SU-DHL-6 (cell line): ENCODE results near the gene ZNF84.

ENCODE experiments used
- H2AFZ ChIP-seq: fragments of 200-600 bp; sonication (generic); 2 replicates; pipeline ENCODE4 v1.6.1; 2014; ENCODE audit warnings: low read depth, mild to moderate bottlenecking, moderate library complexity, mixed read lengths, antibody characterized with exemption, low read length; ENCODE audit not compliant: severe bottlenecking
- H3F3A ChIP-seq: fragments of 200-600 bp; shearing (Covaris generic); 2 replicates; pipeline ENCODE4 v1.6.0; 2016; ENCODE audit warnings: antibody characterized with exemption, mild to moderate bottlenecking; ENCODE audit not compliant: insufficient read depth
- H3K27ac ChIP-seq: fragments of 200-600 bp; sonication (generic); 2 replicates; pipeline ENCODE4 v1.5.1; 2016; ENCODE audit warnings: low read depth, mild to moderate bottlenecking, low read length, moderate library complexity, mixed read lengths
- H3K27me3 ChIP-seq: fragments of 200-600 bp; sonication (generic), shearing (Covaris generic); 2 replicates; pipeline ENCODE4 v1.6.0; 2014; ENCODE audit warnings: mild to moderate bottlenecking, low read length
- H3K36me3 ChIP-seq: fragments of 200-600 bp; sonication (generic); 2 replicates; pipeline ENCODE4 v1.6.1; 2014; ENCODE audit warnings: mild to moderate bottlenecking, low read length, mixed read lengths
- H3K4me2 ChIP-seq: fragments of 300-600, 200-600 bp; shearing (Covaris generic), sonication (generic); 2 replicates; pipeline ENCODE4 v1.6.0; 2014; ENCODE audit warnings: low read length, low read depth, mild to moderate bottlenecking; ENCODE audit not compliant: poor library complexity, severe bottlenecking
- H3K4me3 ChIP-seq: fragments of 200-600 bp; sonication (generic); 2 replicates; pipeline ENCODE4 v1.5.1; 2014; ENCODE audit warnings: antibody characterized with exemption, low read length, mild to moderate bottlenecking, mixed read lengths; ENCODE audit not compliant: insufficient read depth, poor library complexity, severe bottlenecking
- H3K79me2 ChIP-seq: fragments of 200-600 bp; sonication (generic); 2 replicates; pipeline ENCODE4 v1.6.1; 2014; ENCODE audit warnings: mild to moderate bottlenecking, low read length, moderate library complexity; ENCODE audit not compliant: insufficient read depth
- H3K9ac ChIP-seq: fragments of 200-600 bp; sonication (generic); 2 replicates; pipeline ENCODE4 v1.7.0; 2014; ENCODE audit warnings: mild to moderate bottlenecking, low read length
- H3K9me2 ChIP-seq: fragments of 200-600 bp; sonication (generic); replicated peaks from 2 replicates; pipeline ENCODE4 v1.6.1; 2014; ENCODE audit warnings: low read length; ENCODE audit not compliant: insufficient read depth
- H3K9me3 ChIP-seq: fragments of 200-600 bp; sonication (generic); 2 replicates; pipeline ENCODE4 v1.6.1; 2014; ENCODE audit warnings: low read length, mixed read lengths; ENCODE audit not compliant: insufficient read depth
- H4K20me1 ChIP-seq: fragments of 200-600 bp; sonication (generic); 2 replicates; pipeline ENCODE4 v1.6.1; 2014; ENCODE audit warnings: low read depth, mild to moderate bottlenecking, antibody characterized with exemption, low read length, moderate library complexity, mixed read lengths
- CTCF ChIP-seq: fragments of 200-600 bp; sonication (generic); IDR thresholded peaks from one replicate; pipeline ENCODE4 v1.5.1; 2017; ENCODE audit warnings: antibody characterized with exemption, mild to moderate bottlenecking, low read length, moderate library complexity; ENCODE audit not compliant: insufficient read depth, poor library complexity, severe bottlenecking
- EZH2phosphoT487 ChIP-seq: fragments of 200-600 bp; sonication (generic), shearing (Covaris generic); conservative IDR thresholded peaks from 2 replicates; pipeline ENCODE4 v1.6.1; 2018; ENCODE audit warnings: mild to moderate bottlenecking, antibody characterized with exemption, low read length, moderate library complexity, mixed read lengths

The ZNF84 gene

GRCh38 chr12:133061954-133062353, 24.6 kb downstream of the ZNF84 start:
- H3K9me3 ChIP-seq, result peaks cover 93% of the 10 kb centered on the region
- peaks cover 10% of the 10 kb centered on the region for H3F3A ChIP-seq
- no peak overlapping the region for H2AFZ ChIP-seq
- no peak overlapping the region for H3K4me3 ChIP-seq
- H3K27me3 ChIP-seq, result no peaks in the 10 kb centered on the region
- H3K36me3 ChIP-seq, result peaks cover 13% of the 10 kb centered on the region
- TF ChIP-seq CTCF, result no peak
- no peak for TF ChIP-seq EZH2phosphoT487
- no peak overlapping the region for H3K9ac ChIP-seq
- no peaks in the 10 kb centered on the region for H3K79me2 ChIP-seq
- H3K27ac ChIP-seq, result no peak overlapping the region
- no peaks in the 10 kb centered on the region for H4K20me1 ChIP-seq
- H3K9me2 ChIP-seq, result no peaks in the 10 kb centered on the region
- no peak overlapping the region for H3K4me2 ChIP-seq

- H2AFZ ChIP-seq, result no peak overlapping the region
- H3K79me2 ChIP-seq, result no peaks in the 10 kb centered on the region
- H3K27me3 ChIP-seq, result no peaks in the 10 kb centered on the region
- no peak overlapping the region for H3K9ac ChIP-seq
- no peaks in the 10 kb centered on the region for H3F3A ChIP-seq
- H3K9me2 ChIP-seq, result no peaks in the 10 kb centered on the region
- H4K20me1 ChIP-seq, result no peaks in the 10 kb centered on the region
- TF ChIP-seq CTCF, result no peak
- TF ChIP-seq EZH2phosphoT487, result no peak
- H3K4me3 ChIP-seq, result no peak overlapping the region
- no peak overlapping the region for H3K4me2 ChIP-seq
- 0 out of 2 replicates have a peak, but pooled peaks cover 5% of the 10 kb centered on the region for H3K36me3 ChIP-seq
- no peak overlapping the region for H3K27ac ChIP-seq
- H3K9me3 ChIP-seq, result peaks cover 91% of the 10 kb centered on the region
These were observed 26.2 kb downstream of the ZNF84 start for GRCh38 chr12:133063556-133063955.

- Histone ChIP-seq H3F3A (no peaks in the 10 kb centered on the region), H3K36me3 (no peaks in the 10 kb centered on the region), H3K9me2 (no peaks in the 10 kb centered on the region), H3K9me3 (peaks cover 39% of the 10 kb centered on the region), H3K4me2 (no peak overlapping the region), H3K27ac (no peak overlapping the region), H2AFZ (no peak overlapping the region), H3K9ac (no peak overlapping the region), H3K79me2 (no peaks in the 10 kb centered on the region), H4K20me1 (no peaks in the 10 kb centered on the region), H3K4me3 (no peak overlapping the region), H3K27me3 (no peaks in the 10 kb centered on the region)
- TF ChIP-seq CTCF (no peak), EZH2phosphoT487 (no peak)
These were observed 36.5 kb downstream of the ZNF84 start for GRCh38 chr12:133073836-133074235.

- peaks cover 53% of the 10 kb centered on the region; the same call in 1 of the 2 replicates for H3K9me3 ChIP-seq
- H3K27me3 ChIP-seq, result no peaks in the 10 kb centered on the region
- H2AFZ ChIP-seq, result peak overlapping the region; percentile 83
These were observed 42.7 kb downstream of the ZNF84 start for GRCh38 chr12:133080026-133080367.

More at GRCh38 chr12:133080026-133080367, 42.7 kb downstream of the ZNF84 start:
- Histone ChIP-seq H3K4me2 (peak overlapping the region; percentile 63), H3K36me3 (peaks cover 30% of the 10 kb centered on the region), H4K20me1 (no peaks in the 10 kb centered on the region), H3K4me3 (peak overlapping the region; percentile 62), H3F3A (peaks cover 8% of the 10 kb centered on the region), H3K9ac (peak overlapping the region; percentile 59), H3K9me2 (no peaks in the 10 kb centered on the region), H3K27ac (peak overlapping the region; percentile 89), H3K79me2 (no peaks in the 10 kb centered on the region)
- TF ChIP-seq CTCF (no peak), EZH2phosphoT487 (no peak)
